PC-3 (cell line): Measurements from ENCODE around the gene BNIP3.

ENCODE experiments used
- EZH2 ChIP-seq: fragments of 300-600 bp; sonication (generic); IDR thresholded peaks from one replicate; pipeline ENCODE4 v1.6.1; 2017; ENCODE audit warnings: antibody characterized with exemption, mild to moderate bottlenecking, low read length; ENCODE audit not compliant: unreplicated experiment
- EZH2phosphoT487 ChIP-seq: fragments of 300-600 bp; sonication (generic); IDR thresholded peaks from 2 replicates; pipeline ENCODE4 v1.6.1; 2018; ENCODE audit warnings: mild to moderate bottlenecking, antibody characterized with exemption, low read length, borderline replicate concordance
- TF ChIP-seq, protein P1 (sequence below): fragments of 300-600 bp; sonication (generic); conservative IDR thresholded peaks from 2 replicates; pipeline ENCODE4 v1.5.1; 2017; ENCODE audit warnings: antibody characterized with exemption, low read depth, mild to moderate bottlenecking, low read length

DNA sequence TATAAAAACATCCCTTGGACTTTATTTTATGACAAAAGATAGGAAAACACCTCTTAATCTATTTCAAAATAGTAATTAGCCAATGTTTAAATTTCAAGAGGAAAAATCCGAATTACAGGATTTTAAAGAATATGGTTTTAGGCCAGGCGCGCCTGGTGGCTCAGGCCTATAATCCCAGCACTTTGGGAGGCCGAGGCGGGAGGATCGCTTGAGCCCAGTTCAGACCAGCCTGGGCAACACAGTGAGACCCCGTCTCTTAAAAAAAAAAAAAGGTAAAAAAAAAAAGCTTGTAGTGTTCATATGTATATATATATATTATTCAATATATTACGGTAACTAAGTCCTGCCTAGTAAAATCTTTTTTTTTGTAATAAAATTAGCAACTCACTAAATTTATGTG, 1.4 kb downstream of the BNIP3 start:
- TF ChIP-seq EZH2 (no peak), EZH2phosphoT487 (no peak)
- TF ChIP-seq, protein P1, sequence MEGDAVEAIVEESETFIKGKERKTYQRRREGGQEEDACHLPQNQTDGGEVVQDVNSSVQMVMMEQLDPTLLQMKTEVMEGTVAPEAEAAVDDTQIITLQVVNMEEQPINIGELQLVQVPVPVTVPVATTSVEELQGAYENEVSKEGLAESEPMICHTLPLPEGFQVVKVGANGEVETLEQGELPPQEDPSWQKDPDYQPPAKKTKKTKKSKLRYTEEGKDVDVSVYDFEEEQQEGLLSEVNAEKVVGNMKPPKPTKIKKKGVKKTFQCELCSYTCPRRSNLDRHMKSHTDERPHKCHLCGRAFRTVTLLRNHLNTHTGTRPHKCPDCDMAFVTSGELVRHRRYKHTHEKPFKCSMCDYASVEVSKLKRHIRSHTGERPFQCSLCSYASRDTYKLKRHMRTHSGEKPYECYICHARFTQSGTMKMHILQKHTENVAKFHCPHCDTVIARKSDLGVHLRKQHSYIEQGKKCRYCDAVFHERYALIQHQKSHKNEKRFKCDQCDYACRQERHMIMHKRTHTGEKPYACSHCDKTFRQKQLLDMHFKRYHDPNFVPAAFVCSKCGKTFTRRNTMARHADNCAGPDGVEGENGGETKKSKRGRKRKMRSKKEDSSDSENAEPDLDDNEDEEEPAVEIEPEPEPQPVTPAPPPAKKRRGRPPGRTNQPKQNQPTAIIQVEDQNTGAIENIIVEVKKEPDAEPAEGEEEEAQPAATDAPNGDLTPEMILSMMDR = no peak
